Vagina (tissue), 2 donors: Measurements from ENCODE around the gene ADARB1.

Source experiments
- CTCF ChIP-seq, 3 experiments: fragments of 450-650 bp in 2 of 3; fragments of 200-600 bp in 1 of 3; sonication (generic) in 1 of 3; IDR thresholded peaks; one replicate each; pipeline ENCODE4 v1.5.1; 2017 to 2019; ENCODE audit warnings: antibody characterized with exemption in 3 of 3, mild to moderate bottlenecking in 2 of 3, moderate library complexity in 2 of 3
- POLR2A ChIP-seq, 2 donors: fragments of 450-650 bp; IDR thresholded peaks; one replicate each; pipeline ENCODE4 v1.6.1; 2017; ENCODE audit warnings: antibody characterized with exemption in 2 of 2, mild to moderate bottlenecking in 2 of 2, moderate library complexity in 2 of 2
- POLR2AphosphoS5 ChIP-seq, 2 donors: sonication (generic); formaldehyde crosslinking; IDR thresholded peaks; one replicate each; pipeline ENCODE4 v1.9.0; 2017; ENCODE audit warnings: antibody characterized with exemption in 2 of 2, mild to moderate bottlenecking in 2 of 2, low read depth in 1 of 2; ENCODE audit not compliant: insufficient read depth in 1 of 2

- no peak for TF ChIP-seq CTCF (IDR thresholded peaks at IDR 0.05)
- TF ChIP-seq POLR2A (IDR thresholded peaks at IDR 0.05): no peak
- TF ChIP-seq POLR2AphosphoS5 (IDR thresholded peaks at IDR 0.05; ENCODE audit: insufficient read depth in 1 of 2, low read depth in 1 of 2): no peak
These were observed 161.1 kb downstream of the ADARB1 start for GRCh38 chr21:45235488-45235887.
